ENCODE data around the gene HDGFL2. TPM values are rescaled to one million over a fixed set of nuclear protein-coding genes. Genes with fewer than 3 reads are reported as not detected.

The HDGFL2 gene
- total RNA-seq, 1 donor from 2014 or later = 79.8 TPM

DNA sequence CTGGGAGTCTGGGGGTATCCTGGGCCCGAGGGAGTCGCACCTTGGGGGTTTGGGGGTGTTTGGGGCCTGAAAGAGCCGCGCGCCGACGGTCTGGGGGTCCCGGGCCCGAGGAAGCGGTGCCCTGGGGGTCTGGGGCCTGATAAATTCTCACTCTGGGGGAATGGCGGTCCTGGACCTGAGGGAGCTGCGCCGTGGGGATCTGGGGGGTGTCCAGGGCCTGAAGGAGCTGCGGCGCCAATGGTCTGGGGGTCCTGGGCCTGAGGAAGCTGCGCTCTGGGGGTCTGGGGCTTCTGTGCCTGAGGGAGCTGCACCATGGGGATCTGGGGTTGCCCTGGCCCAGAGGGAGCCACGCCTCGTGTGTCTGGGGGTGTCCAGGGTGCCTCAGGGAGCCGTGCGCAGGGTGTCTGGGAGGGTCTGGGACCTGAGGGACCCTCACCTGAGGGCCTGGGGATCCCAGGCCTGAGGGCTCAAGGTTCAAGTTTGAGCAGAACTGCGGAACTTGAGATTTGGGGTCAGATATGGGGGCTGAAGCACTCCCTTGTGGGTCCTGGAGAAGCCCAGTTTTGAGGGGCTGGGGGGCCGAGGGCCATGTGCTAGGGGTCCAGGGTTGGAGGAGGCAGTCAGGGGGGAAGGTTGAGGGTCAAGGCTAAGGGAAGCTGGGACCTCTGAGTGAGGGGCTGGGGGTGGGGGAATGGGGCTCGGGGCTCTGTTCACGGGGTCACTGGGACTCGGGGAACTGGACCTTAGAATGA lies 1.1 kb downstream of the HDGFL2 start:
- FAIRE-seq (no peak), DNase-seq (ENCODE audit: low read depth) (no peak)
- peak overlapping the region; percentile 74 for H3K4me3 ChIP-seq (ENCODE audit: insufficient read depth, low read depth, low read length)
- peaks cover 13% of the 10 kb centered on the region for H3K4me1 ChIP-seq (ENCODE audit: insufficient read depth, low read length)
- H3K9me3 ChIP-seq (ENCODE audit: insufficient read depth, low read depth, low read length) = no peaks in the 10 kb centered on the region
- H3K9me3 Mint-ChIP-seq (ENCODE audit: unreplicated experiment) = no peaks in the 10 kb centered on the region
- peaks cover 47% of the 10 kb centered on the region for H3K79me2 ChIP-seq (ENCODE audit: insufficient read depth, low read length)
- H3K27ac Mint-ChIP-seq (ENCODE audit: unreplicated experiment) = no peak overlapping the region
- peaks cover 21% of the 10 kb centered on the region for H4K20me1 ChIP-seq (ENCODE audit: insufficient read depth, low read length)
- H3K4me1 Mint-ChIP-seq (ENCODE audit: low read depth, unreplicated experiment) = peaks cover 3% of the 10 kb centered on the region
- peak overlapping the region; percentile 88 for H3K4me3 Mint-ChIP-seq (ENCODE audit: unreplicated experiment)
- peaks cover 4% of the 10 kb centered on the region for H3K36me3 ChIP-seq (ENCODE audit: insufficient read depth, low read length)
- H3K27me3 ChIP-seq (ENCODE audit: insufficient read depth, low read length) = no peaks in the 10 kb centered on the region
- TF ChIP-seq EZH2 (IDR thresholded peaks at IDR 0.05; ENCODE audit: insufficient read depth, low read length) = no peak
- TF ChIP-seq, protein P1, sequence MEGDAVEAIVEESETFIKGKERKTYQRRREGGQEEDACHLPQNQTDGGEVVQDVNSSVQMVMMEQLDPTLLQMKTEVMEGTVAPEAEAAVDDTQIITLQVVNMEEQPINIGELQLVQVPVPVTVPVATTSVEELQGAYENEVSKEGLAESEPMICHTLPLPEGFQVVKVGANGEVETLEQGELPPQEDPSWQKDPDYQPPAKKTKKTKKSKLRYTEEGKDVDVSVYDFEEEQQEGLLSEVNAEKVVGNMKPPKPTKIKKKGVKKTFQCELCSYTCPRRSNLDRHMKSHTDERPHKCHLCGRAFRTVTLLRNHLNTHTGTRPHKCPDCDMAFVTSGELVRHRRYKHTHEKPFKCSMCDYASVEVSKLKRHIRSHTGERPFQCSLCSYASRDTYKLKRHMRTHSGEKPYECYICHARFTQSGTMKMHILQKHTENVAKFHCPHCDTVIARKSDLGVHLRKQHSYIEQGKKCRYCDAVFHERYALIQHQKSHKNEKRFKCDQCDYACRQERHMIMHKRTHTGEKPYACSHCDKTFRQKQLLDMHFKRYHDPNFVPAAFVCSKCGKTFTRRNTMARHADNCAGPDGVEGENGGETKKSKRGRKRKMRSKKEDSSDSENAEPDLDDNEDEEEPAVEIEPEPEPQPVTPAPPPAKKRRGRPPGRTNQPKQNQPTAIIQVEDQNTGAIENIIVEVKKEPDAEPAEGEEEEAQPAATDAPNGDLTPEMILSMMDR (IDR thresholded peaks at IDR 0.05; ENCODE audit: insufficient read depth, low read depth, low read length) = no peak
- peak overlapping the region; percentile 84 for H3K9ac ChIP-seq (ENCODE audit: low read length)
- H3K27ac ChIP-seq (ENCODE audit: low read depth, low read length) = peak overlapping the region; percentile 38
- H3K27me3 Mint-ChIP-seq (ENCODE audit: low read depth, unreplicated experiment) = no peaks in the 10 kb centered on the region
- H3K36me3 Mint-ChIP-seq (ENCODE audit: low read depth, unreplicated experiment) = peaks cover 1% of the 10 kb centered on the region
- H2AFZ ChIP-seq (ENCODE audit: low read depth, low read length) = no peak overlapping the region
- H3K4me2 ChIP-seq (ENCODE audit: low read length) = peak overlapping the region; percentile 94

DNA sequence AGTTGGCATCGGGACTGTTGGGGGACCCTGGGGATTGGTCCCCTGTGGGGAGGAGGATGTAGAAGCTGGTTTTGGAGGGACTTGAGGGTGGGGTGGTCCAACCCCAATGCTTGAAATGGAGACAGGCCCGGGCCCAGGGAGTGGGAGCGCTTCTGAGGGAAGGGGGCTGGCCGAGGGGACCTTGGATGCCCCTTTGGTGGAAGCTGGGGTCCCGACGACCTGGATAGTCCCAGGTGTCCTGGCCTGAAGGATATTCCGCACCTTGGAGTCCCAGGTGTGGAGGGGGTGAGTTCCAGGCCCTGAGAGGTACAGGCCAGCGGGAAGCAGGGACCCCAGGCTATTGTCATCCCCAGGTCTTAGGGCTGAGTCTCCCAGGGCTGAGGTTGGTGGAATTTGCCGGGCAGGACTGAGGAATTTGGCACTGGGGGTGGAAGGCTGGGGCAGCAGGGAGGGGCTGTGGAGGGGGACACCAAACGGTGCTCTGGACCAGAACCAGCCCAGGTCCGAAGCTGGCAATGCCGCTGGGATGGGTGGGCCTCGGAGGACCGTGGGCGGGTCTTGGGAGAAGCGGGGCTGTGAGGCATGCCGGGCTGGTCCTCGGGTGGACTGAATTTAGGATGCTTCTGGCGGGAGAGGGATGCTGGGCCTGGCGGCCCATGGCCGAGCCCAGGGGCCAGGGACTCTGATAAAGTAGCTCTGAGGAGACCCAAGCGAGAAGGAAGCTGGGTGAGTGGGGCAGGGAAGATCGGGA lies 1.8 kb downstream of the HDGFL2 start:
- peaks cover 47% of the 10 kb centered on the region for H3K79me2 ChIP-seq (ENCODE audit: insufficient read depth, low read length)
- no peak for TF ChIP-seq EZH2 (IDR thresholded peaks at IDR 0.05; ENCODE audit: insufficient read depth, low read length)
- TF ChIP-seq, protein P1 (IDR thresholded peaks at IDR 0.05; ENCODE audit: insufficient read depth, low read depth, low read length) = no peak
- peak overlapping the region; percentile 94 for H3K4me2 ChIP-seq (ENCODE audit: low read length)
- H3K36me3 ChIP-seq (ENCODE audit: insufficient read depth, low read length) = peaks cover 4% of the 10 kb centered on the region
- no peaks in the 10 kb centered on the region for H3K27me3 ChIP-seq (ENCODE audit: insufficient read depth, low read length)
- H2AFZ ChIP-seq (ENCODE audit: low read depth, low read length) = peak overlapping the region; percentile 72
- H3K4me3 ChIP-seq (ENCODE audit: insufficient read depth, low read depth, low read length) = peak overlapping the region; percentile 55
- DNase-seq (ENCODE audit: low read depth) = no peak
- peak overlapping the region; percentile 84 for H3K9ac ChIP-seq (ENCODE audit: low read length)
- H3K4me3 Mint-ChIP-seq (ENCODE audit: unreplicated experiment) = peak overlapping the region; percentile 88
- H3K27ac Mint-ChIP-seq (ENCODE audit: unreplicated experiment) = peak overlapping the region; percentile 87
- FAIRE-seq = no peak
- H3K9me3 Mint-ChIP-seq (ENCODE audit: unreplicated experiment) = no peaks in the 10 kb centered on the region
- peaks cover 1% of the 10 kb centered on the region for H3K36me3 Mint-ChIP-seq (ENCODE audit: low read depth, unreplicated experiment)
- H4K20me1 ChIP-seq (ENCODE audit: insufficient read depth, low read length) = peaks cover 21% of the 10 kb centered on the region
- peak overlapping the region; percentile 37 for H3K27ac ChIP-seq (ENCODE audit: low read depth, low read length)
- H3K27me3 Mint-ChIP-seq (ENCODE audit: low read depth, unreplicated experiment) = no peaks in the 10 kb centered on the region
- H3K9me3 ChIP-seq (ENCODE audit: insufficient read depth, low read depth, low read length) = no peaks in the 10 kb centered on the region
- peaks cover 3% of the 10 kb centered on the region for H3K4me1 Mint-ChIP-seq (ENCODE audit: low read depth, unreplicated experiment)
- H3K4me1 ChIP-seq (ENCODE audit: insufficient read depth, low read length) = peaks cover 13% of the 10 kb centered on the region
